Measurements from ENCODE around the gene KLRC4. TPM values are rescaled to one million over a fixed set of nuclear protein-coding genes. Genes with fewer than 3 reads are reported as not detected.

The KLRC4 gene
- total RNA-seq, 1 donor, result not detected

- H3K4me3 ChIP-seq (ENCODE audit: low read depth, low read length), result peak overlapping the region; percentile 68
- DNase-seq (ENCODE audit: low read depth), result peak; percentile 47
- TF ChIP-seq CTCF (IDR thresholded peaks at IDR 0.05; ENCODE audit: insufficient read depth, low read length), result peak; percentile 39
These were observed 43.7 kb downstream of the KLRC4 start for GRCh38 chr12:10365696-10366405.

- DNase-seq (ENCODE audit: low read depth), result peak; percentile 86
- no peak for TF ChIP-seq CTCF (IDR thresholded peaks at IDR 0.05; ENCODE audit: insufficient read depth, low read length)
- H3K4me3 ChIP-seq (ENCODE audit: low read depth, low read length), result peak overlapping the region; percentile 68
These were observed 44.5 kb downstream of the KLRC4 start for GRCh38 chr12:10364815-10365622.

- no peak for TF ChIP-seq CTCF (IDR thresholded peaks at IDR 0.05; ENCODE audit: insufficient read depth, low read length)
- peak; percentile 41 for DNase-seq (ENCODE audit: low read depth)
- H3K4me3 ChIP-seq (ENCODE audit: low read depth, low read length), result peak overlapping the region; percentile 68
These were observed 45.4 kb downstream of the KLRC4 start for GRCh38 chr12:10363914-10364814.

GRCh38 chr12:10363658-10363913 lies 46.0 kb downstream of the KLRC4 start:
- no peak for TF ChIP-seq CTCF (IDR thresholded peaks at IDR 0.05; ENCODE audit: insufficient read depth, low read length)
- DNase-seq (ENCODE audit: low read depth), result no peak
- H3K4me3 ChIP-seq (ENCODE audit: low read depth, low read length), result no peak overlapping the region

- no peak for DNase-seq (ENCODE audit: low read depth)
- no peak for TF ChIP-seq CTCF (IDR thresholded peaks at IDR 0.05; ENCODE audit: insufficient read depth, low read length)
- H3K4me3 ChIP-seq (ENCODE audit: low read depth, low read length), result no peak overlapping the region
These were observed 46.5 kb downstream of the KLRC4 start for GRCh38 chr12:10362828-10363657.

GRCh38 chr12:10362325-10362724 lies 47.2 kb downstream of the KLRC4 start:
- no peak for TF ChIP-seq CTCF (IDR thresholded peaks at IDR 0.05; ENCODE audit: insufficient read depth, low read length)
- DNase-seq (ENCODE audit: low read depth), result no peak
- H3K4me3 ChIP-seq (ENCODE audit: low read depth, low read length), result no peak overlapping the region
